HK-2 (cell line): ENCODE data around the gene CRELD2.
A peak's percentile ranks its signal among the peaks of the same experiment; 100 is the strongest.

Source experiments
- DNase-seq: peaks from one replicate; pipeline ENCODE4 v3.0.0-alpha.2; 2018; ENCODE audit not compliant: unreplicated experiment

Gene CRELD2

GRCh38 chr22:49967706-49968208 is 49.3 kb downstream of the CRELD2 start:
- no peak for DNase-seq

DNA sequence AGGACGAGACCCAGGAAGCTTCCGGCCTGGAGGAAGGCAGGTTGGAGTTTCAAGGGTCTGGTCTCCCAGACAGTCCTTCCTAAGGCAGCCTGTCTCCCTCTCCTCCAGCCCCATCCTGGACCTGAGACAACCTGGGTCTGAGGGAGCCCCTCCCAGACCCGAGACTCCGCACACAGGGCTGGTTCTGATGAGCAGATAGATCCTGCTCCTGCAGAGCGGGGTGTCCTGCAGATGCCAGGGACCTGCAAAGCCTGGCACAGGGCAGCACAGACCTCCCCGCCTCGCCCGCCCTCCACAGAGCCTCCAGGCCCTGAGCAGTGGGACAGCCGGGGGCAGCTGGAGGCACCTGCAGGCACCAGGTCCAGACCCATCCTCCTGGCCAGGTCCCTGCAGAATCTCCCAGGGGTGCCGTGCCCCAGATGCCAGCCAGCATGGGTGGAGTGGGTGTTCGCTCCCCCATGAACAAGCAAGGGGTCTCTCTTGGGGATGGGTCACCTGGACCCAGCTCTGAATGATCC is 49.9 kb downstream of the CRELD2 start:
- DNase-seq = no peak

DNA sequence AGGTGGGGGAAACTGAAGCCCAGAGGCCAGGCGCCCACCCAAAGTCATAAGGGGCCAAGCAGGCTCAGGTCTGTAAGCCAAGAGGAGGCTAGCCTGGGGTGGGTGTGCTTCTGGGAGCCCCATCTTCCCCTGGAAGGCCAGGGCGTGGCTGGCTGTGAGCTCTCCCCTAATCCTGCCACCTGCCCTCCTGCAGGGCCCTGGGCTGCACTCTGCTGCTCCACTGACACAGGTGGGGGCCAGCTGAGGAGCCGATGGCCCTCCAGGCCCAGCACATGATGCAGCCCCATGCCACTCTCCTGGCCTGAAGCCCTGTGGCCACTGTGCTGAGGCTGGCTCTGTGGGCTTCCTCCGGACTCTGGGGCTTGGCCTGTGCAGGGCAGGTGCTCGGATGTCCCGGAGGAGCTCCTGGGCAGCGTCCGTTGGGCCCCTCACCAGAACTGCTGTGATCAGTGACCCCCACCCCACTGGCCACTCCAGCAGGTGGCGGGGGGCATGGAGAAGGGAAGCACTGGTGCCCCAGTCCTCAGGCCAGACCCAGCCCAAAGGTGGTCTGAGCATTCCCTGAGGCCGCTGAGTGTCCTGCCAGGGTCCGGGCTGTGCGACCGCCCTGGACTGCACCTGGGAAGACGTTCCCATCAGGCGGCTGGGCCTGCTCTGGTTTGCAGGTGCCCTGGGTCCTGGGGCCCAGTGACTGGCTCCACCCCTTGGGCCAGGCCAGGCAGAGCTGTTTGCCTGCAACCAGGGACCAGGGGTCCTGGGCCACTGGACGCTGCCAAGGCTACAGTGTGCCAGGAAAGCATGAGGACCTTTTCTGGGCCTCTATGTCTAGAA is 50.6 kb downstream of the CRELD2 start:
- DNase-seq = no peak

GRCh38 chr22:49969751-49970527 is 51.5 kb downstream of the CRELD2 start:
- no peak for DNase-seq

GRCh38 chr22:49970528-49971231 is 52.2 kb downstream of the CRELD2 start:
- DNase-seq = peak; percentile 95

DNA sequence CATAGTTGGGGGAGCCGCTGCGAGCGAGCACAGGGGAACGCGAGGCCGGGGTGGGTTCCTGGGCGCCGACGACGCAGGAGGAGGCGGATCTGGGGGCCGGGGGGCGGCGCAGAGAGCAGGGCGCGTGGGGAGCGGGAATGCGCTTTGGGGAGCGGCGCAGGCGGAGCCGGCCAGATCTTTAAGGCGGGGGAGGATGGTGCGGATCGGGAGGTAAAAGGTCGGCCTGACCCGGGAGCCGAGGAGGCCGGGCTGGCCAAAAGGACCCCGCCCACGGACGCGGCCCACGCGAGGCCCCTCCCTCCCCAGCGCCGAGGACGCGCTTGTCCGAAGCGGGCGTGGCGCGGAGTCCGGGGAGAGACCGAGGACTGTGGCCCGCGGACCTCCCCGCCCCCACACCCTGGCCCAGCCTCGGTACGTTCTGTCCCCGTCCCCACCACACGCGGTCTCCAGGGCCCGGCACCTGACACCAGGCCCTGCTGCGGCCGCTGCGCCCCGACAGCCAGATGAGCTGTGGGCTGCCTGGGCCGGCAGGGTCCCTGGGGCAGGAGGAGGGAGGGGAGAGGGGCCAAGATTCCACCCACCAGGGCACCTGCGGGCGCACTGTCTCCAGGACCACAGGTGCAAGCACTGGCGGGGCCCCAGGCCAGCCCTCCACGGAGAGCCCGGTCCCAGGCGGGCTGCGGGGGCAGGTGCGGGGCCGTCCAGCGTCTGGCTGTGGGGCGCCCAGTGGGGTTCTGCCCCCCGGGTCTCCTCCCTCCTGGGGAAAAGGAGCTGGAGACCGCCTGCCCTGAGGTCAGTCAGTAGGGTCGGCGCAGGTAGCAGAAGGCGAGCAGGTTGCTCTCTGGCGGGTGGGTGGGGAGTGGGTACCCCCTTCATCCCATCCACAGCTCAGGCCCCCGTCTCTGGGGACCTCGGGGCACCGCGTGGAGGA is 53.1 kb downstream of the CRELD2 start:
- peak; percentile 65 for DNase-seq

- DNase-seq = no peak
Observed at GRCh38 chr22:49972163-49973017, 54.0 kb downstream of the CRELD2 start.

- DNase-seq = no peak
Observed at GRCh38 chr22:49973018-49973961, 54.9 kb downstream of the CRELD2 start.

- no peak for DNase-seq
Observed at GRCh38 chr22:49975543-49976389, 57.3 kb downstream of the CRELD2 start.

DNA sequence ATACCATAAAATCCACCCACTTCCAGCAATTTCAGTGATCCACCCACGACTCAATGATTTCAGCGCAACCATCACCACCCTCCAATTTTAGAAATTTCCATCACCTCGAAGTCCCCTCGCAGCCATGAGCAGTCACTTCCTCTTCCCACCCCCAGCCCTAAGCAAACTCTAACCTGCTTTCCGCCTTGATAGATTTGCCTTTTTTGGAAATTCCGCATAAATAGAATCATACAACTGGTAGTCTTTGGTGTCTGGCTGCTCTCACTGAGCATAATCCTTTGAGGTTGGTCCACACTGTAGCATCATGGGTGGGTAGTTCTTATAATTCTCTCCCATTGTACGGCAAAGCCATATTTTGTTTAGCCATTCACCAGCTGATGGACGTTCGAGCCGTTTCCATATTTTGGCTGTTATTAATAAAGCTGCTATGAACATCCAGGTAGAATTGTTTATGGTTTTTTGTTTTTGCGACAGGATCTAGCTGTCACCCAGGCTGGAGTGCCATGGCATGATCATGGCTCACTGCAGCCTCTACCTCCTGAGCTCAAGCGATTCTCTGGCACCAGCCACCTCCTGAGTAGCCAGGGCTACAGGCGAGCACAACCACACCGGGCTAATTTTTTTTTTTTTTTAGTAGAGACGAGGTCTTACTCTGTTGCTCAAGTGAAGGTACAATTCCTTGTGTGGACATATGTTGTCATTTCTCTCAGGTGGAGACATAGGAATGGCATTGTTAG is 58.2 kb downstream of the CRELD2 start:
- DNase-seq = no peak
